Uterine smooth muscle cell (primary cell): ENCODE data around the gene WDR4. TPM values are rescaled to one million over a fixed set of nuclear protein-coding genes. Genes with fewer than 3 reads are reported as not detected.

Experiments used
- total RNA-seq: library from RNA; depleted of rRNA; stranded (reverse); fragments of >200 nt; gene quantifications from 2 replicates; pipeline ENCODE4 v1.2.3, GENCODE V29; 2014

The WDR4 gene
- 16.7 and 19.9 TPM in 2 replicates for total RNA-seq

DNA sequence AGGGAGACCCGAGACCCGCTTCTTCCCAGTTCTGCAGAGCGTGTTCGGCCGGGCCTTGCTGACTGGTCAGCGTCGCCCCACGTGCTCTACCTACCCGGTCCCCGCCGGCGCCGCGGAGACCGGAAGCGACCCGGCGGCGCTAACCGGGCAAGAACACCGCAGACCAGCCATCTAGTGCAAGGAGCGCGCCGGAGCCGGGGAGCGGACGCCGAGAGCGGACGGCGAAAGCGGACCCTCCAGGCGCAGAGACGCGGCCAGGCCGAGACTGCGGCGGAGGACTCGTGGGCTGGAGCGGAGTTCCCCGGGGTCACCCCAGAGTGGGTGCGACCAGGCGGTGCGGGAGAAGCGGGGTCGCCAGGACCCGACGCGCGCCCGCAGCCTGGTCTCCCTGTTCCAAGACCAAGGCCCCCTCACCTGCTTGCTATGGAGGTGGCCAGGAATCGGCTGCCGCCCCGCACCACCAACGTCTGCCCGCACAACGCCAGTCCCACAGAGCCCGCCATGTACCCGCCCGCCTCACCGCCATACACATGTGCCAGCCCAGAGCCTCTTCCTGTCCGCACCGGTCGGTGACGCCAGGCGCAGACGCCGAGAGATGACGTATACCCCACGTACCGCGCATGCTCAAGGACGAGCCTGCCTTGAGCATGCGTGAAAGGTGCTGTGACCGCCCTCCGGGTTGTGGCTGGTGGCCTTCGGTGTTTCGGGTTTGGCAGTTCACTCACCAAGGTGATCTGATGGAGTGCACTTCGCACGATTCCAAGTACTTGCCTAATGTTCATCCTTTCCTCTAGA lies at the start of gene WDR4:
Gene WDR4 (minus strand): TSS at position 547 of the 795 bp plus-strand sequence. CDS start 44 bp downstream, at position 503.

DNA sequence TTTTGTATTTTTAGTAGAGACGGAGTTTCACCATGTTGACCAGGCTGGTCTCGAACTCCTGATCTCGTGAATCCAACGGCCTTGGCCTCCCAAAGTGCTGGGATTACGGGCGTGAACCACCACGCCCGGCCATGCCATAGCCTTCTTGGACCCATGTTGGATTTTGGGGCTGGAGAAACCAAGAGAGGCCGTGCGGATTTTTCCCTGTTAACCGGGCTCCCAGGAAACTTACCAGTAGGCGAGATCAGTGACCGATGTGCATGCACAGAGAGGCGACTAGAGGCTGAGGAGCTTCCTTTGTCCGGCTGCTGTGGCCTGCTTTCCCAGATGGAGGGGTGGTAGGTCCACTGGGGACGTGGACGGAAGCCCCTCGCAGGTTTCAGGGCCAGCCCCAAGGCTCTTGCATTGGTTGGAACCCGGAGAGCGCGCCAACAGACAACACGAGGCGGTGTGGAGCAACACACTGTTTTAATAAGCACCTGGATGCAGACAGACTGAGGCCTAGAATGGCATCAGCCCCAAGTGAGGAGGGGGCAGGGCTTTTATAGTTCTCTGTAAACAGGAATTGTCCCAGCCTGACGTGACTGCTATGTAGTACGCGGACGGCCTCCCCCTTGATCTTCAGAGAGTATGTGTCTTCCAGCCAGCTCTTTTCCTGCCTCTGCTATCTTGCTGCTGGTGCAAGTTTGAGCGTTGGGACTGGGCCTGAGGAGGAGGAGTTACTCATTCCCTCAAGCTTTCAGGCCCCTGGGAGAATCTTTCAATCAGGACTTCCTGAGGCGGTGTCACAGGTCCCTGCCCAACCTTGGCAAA lies 46.0 kb upstream of the WDR4 start, which contains the start of gene ERVH48-1:
Gene ERVH48-1 (minus strand): TSS at position 517 of the 813 bp plus-strand sequence. CDS start 6,624 bp downstream, outside the sequence.

DNA sequence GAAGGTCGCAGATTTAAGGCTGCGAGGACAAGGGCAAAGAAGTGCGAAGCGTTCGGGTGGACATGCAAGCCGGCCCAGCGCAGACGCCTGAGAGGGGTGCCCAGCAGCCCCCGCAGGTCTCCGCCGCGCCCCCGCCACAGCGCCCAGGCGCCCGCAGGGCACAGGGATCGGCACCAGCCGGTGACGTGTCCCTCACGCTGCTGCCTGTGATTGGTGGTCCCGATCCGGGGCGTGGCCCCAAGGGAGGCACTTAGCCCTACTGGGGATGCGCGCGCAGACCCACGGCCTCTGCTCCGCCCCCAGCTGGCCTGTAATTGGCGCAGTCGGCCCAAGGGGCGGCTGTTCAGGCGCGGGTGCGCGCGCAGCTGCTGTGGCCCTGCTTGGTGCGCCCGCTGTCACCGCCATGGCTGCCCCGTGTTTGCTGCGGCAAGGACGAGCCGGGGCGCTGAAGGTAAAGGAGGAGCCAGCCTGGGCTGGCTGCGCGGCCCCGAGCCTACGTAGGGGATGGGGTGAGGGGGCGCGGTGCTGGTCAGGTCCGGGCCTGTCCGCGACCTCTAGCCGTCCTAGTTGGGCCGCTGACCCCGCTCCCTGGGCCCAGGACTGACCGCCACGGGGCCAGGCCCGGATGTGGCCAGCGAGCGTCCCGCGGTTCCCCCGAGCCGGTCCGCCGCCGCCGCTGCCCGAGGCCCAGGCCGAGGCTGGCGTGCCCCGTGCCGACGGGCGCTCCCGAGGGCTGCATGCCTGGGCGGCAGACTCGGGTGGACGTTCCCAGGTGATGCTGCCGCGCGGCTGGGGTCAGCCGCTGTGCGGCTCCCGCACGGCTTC lies 13.8 kb upstream of the WDR4 start, which contains the start of gene NDUFV3:
Gene NDUFV3 (plus strand): TSS at position 379 of the 825 bp plus-strand sequence. CDS start 25 bp downstream, at position 404.

Other genes starting within 250 kb of the WDR4 start
- 1.9 and 2.1 TPM in 2 replicates for gene PDE9A, start 225.9 kb downstream of the WDR4 start, total RNA-seq
- 27.1 and 56.4 TPM in 2 replicates for gene NDUFV3, start 13.8 kb upstream of the WDR4 start, total RNA-seq
- gene ERVH48-1, start 46.1 kb upstream of the WDR4 start, total RNA-seq: under 0.01 TPM in 1 of 2 replicates, not detected in the other
- 16.6 and 30.0 TPM in 2 replicates for gene PKNOX1, start 95.0 kb upstream of the WDR4 start, total RNA-seq
- 33.1 and 138 TPM in 2 replicates for gene CBS, start 196.3 kb upstream of the WDR4 start, total RNA-seq
- 29.1 and 39.6 TPM in 2 replicates for gene U2AF1, start 228.0 kb upstream of the WDR4 start, total RNA-seq